GM19351 (cell line): ENCODE results near the gene NOSIP.

ENCODE experiments used
- ATAC-seq: cut with Tn5 transposase; IDR thresholded peaks from one replicate; pipeline ENCODE4 v1.9.1; 2021; ENCODE audit warnings: mild to moderate bottlenecking, moderate library complexity; ENCODE audit not compliant: unreplicated experiment

Gene NOSIP

DNA sequence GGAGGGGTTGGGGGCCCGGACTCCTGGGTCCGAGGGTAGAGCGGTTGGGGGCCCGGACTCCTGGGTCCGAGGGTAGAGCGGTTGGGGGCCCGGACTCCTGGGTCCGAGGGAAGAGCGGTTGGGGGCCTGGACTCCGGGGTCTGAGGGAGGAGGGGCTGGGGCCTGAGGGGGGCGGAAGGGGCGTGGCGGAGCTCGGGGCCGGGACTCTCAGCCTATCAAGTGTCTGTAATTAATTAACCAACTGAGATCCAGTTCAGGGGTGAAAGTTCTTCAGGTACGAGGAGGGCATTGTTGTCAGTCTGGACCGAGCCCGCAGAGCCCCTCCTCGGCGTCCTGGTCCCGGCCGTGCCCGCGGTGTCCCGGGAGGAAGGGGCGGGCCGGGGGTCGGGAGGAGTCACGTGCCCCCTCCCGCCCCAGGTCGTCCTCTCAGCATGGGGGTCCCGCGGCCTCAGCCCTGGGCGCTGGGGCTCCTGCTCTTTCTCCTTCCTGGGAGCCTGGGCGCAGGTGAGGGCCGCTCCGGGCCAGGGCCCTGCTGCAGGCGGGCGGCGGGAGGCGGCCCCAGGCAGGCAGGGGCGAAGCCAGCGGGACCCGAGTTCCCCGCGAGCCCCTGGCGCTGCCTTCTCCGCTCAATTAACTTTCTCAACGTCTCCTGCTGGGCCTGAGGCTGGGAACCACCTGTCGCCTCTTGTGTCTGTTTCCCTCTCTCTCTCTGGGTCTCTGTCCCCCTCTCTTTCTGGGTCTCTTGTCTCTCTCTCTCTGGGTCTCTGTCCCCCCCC, 67.2 kb downstream of the NOSIP start:
- no peak for ATAC-seq

DNA sequence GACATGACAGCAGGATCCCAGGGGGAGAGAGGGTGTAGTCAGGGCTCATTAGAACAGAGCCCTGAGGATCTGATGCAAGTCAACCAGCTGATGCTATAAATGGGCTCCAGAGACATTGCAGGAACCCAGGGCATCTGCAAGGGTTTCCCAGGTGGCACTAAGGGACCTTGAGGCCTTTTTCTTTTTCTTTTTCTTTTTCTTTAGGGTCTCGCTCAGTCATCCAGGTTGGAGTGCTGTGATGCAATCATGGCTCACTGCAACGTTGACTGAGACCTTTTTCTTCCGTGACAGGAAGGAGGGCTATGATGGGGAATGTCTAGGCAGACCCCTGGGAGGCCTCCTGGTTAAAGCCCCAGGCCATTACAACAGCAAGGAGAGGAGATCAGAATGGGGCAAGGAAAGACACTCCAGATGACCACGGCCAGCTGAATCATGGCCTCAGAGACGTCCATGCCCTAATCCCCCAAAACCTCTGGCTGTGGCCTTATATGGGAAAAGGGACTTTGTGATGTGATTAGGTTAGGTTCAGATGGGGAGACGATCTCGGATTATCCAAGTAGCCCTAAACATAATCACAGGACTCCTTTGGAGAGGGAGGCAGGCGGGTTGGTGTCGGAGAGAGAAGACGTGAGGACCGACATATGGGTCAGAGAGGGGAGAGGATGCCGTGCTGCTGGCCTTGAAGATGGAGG, 72.4 kb downstream of the NOSIP start:
- ATAC-seq: no peak

DNA sequence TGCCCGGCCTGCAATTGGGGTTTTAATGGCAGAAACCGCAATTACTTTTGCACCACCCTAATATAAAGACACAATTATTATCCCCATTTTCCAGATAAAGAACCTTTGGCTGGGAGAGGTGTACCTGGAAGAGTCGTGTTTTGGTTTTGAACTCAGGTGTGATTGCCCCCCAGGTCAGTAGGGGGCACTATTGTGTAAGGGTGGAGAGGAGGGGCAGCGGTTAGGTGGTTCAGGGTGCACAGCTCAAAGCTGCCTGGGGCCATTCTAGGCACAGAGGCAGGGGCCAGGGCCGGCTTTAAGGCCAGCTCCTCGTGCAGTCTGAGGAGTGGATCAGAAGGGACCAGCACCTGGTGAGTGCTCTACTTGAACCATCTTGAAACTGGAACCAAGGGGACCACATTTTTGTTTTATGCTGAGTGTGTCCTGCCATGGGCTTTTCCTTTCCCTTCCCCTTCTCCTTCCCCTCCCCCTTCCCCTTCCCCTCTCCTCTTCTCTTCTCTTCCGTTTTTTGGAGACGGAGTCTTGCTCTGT, 73.7 kb downstream of the NOSIP start:
- ATAC-seq: no peak
